Melanocyte of skin (primary cell): ENCODE data around the gene MUC22. TPM values are rescaled to one million over a fixed set of nuclear protein-coding genes. Genes with fewer than 3 reads are reported as not detected.

Source experiments
- small RNA-seq, 2 donors: library from RNA; depleted of rRNA; stranded (forward); fragments of <200 nt; gene quantifications; one replicate each; pipeline ENCODE3, GENCODE V24; 2012
- total RNA-seq, 2 donors: library from RNA; depleted of rRNA; stranded (reverse); fragments of >200 nt; gene quantifications; 2 replicates each; pipeline ENCODE4 v1.2.3, GENCODE V29; 2012

Gene MUC22
- not detected for total RNA-seq

GRCh38 chr6:31010393-31011060, at the start of gene MUC22:
MUC22 (plus strand) TSS chr6:31010474; CDS start chr6:31010707, 233 bp downstream.

GRCh38 chr6:30983439-30983838, 26.8 kb upstream of the MUC22 start, which contains the start of gene MUC21:
MUC21 (plus strand) TSS chr6:30983718; CDS start chr6:30983959, 241 bp downstream.

Small RNA genes lying within 50 kb of the gene (small RNA-seq; reads per million reads assigned to genes)
- 0 reads per million in 2 donors for gene RNU6-1133P

Other genes with a start within 250 kb of the MUC22 start
- 10 to 100 TPM; 16.2 to 17.0 TPM for gene DDR1, start 126.0 kb upstream of the MUC22 start, total RNA-seq
- gene GTF2H4, start 102.3 kb upstream of the MUC22 start, total RNA-seq = 10 to 100 TPM; 12.0 to 17.3 TPM
- gene VARS2, start 96.2 kb upstream of the MUC22 start, total RNA-seq = 10 to 100 TPM; 19.3 to 24.8 TPM
- not detected for gene SFTA2, start 78.3 kb upstream of the MUC22 start, total RNA-seq
- gene MUCL3, start 69.5 kb upstream of the MUC22 start, total RNA-seq = not detected
- gene MUC21, start 26.8 kb upstream of the MUC22 start, total RNA-seq = not detected
- gene C6orf15, start 102.1 kb downstream of the MUC22 start, total RNA-seq = not detected
- gene PSORS1C1, start 104.3 kb downstream of the MUC22 start, total RNA-seq = under 1 TPM; under 0.01 to 0.67 TPM
- gene CDSN, start 110.0 kb downstream of the MUC22 start, total RNA-seq = under 1 TPM in 1 of 2 donors, not detected in 1; under 0.01 TPM
- not detected for gene PSORS1C2, start 128.6 kb downstream of the MUC22 start, total RNA-seq
- 10 to 100 TPM; 10.7 to 16.7 TPM for gene CCHCR1, start 147.3 kb downstream of the MUC22 start, total RNA-seq
- 10 to 100 TPM; 15.5 to 23.6 TPM for gene TCF19, start 148.1 kb downstream of the MUC22 start, total RNA-seq
- not detected for gene POU5F1, start 160.2 kb downstream of the MUC22 start, total RNA-seq